ENCODE measurements around the gene RNF157. TPM values are rescaled to one million over a fixed set of nuclear protein-coding genes. Genes with fewer than 3 reads are reported as not detected.

RNF157 gene
- total RNA-seq, 1 experiment from 2014 or later, result 4.0 TPM

DNA sequence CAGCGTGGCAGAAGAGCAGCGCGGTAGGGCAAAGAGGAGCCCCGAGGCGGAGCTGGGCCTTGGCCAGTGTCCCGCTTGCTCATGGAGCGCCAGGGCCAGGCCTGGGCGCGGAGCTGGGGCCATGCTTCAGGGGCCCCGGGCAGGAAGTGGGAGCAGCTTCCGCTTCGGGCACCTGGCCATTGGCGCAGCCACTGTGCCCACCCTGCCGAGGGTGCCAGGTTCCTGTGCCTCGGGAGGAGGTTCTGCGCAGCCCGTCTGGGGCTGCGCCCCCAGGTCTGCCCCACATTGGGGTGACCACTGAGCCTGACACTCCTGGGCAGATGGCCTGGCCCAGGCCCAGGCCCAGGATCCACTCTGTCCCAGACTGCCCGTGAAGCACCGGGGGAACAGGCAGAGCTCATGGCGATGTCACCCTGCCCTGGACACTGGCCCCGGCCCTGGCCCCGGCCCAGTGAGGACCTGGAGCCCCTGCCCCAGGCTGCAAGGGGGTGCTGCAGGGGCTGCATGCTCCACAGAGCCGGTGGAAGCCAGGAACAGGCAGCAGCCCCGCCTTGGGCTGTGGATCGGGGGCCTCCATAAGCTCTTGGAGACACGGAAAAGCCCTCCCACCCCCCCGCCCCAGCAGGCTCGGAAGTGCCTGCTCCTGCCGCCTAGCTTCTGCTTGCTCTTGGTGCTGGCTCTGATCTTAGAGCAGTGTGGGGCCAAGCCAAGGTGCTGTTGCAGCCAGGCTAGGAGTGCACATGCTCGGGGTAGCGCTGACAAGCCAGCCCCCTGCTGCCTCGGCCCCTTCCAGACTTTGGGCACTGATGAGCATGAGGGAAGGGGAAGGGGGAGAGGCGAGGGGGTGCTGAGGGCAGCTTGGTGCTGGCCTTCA lies 63.4 kb downstream of the RNF157 start:
- CTCF ChIA-PET, result no interaction called here

DNA sequence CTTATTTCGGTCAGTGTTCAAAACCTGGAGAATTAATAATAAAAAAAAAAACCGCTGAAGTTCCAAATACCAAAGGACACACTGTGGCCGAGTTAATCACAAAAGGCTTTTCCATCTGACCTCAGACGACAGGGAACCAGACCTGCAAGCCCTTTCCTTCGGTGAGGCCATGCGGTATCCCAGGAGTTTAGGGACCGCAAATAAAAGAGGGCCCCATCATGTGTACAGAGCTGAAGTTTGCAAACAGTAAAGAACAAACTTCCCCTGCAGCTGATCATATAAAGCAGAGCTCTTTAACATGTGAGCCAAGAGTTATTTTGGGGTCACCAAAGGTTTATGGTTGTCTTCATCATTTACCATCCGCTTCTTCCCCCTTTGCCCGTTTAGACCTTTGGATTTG lies 66.3 kb downstream of the RNF157 start:
- DNase-seq (ENCODE audit: low read depth, low spot score) (no peak), ATAC-seq (no peak)
- CTCF ChIA-PET, result interaction anchor here (0.6 to 2.9 kb wide), 3 partner anchors 8 to 224 kb away, joined by 3 to 11 read pairs (median 4); no protein-coding TSS in a partner anchor
- Histone ChIP-seq H3K27ac (ENCODE audit: low read length) (no peak overlapping the region), H3K4me3 (ENCODE audit: low read depth in 2 of 2, low read length in 2 of 2) (no peak overlapping the region), H3K36me3 (ENCODE audit: control insufficient read depth, insufficient read depth, low read length) (no peaks in the 10 kb centered on the region), H3K9me3 (ENCODE audit: control insufficient read depth, insufficient read depth, low read depth, low read length) (no peaks in the 10 kb centered on the region), H3K4me1 (ENCODE audit: control insufficient read depth, insufficient read depth, low read length) (no peaks in the 10 kb centered on the region; the same call in 1 of the 2 replicates), H3K27me3 (ENCODE audit: control insufficient read depth, insufficient read depth, low read length) (no peaks in the 10 kb centered on the region)
- no peak for TF ChIP-seq SIN3A (IDR thresholded peaks at IDR 0.05; ENCODE audit: borderline replicate concordance, insufficient read depth, low read depth, low read length)
- TF ChIP-seq, protein P1, sequence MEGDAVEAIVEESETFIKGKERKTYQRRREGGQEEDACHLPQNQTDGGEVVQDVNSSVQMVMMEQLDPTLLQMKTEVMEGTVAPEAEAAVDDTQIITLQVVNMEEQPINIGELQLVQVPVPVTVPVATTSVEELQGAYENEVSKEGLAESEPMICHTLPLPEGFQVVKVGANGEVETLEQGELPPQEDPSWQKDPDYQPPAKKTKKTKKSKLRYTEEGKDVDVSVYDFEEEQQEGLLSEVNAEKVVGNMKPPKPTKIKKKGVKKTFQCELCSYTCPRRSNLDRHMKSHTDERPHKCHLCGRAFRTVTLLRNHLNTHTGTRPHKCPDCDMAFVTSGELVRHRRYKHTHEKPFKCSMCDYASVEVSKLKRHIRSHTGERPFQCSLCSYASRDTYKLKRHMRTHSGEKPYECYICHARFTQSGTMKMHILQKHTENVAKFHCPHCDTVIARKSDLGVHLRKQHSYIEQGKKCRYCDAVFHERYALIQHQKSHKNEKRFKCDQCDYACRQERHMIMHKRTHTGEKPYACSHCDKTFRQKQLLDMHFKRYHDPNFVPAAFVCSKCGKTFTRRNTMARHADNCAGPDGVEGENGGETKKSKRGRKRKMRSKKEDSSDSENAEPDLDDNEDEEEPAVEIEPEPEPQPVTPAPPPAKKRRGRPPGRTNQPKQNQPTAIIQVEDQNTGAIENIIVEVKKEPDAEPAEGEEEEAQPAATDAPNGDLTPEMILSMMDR (IDR thresholded peaks at IDR 0.05), result no peak
- no peak for TF ChIP-seq TCF7L2 (IDR thresholded peaks at IDR 0.05; ENCODE audit: low read depth, low read length)
- TF ChIP-seq, protein P2, sequence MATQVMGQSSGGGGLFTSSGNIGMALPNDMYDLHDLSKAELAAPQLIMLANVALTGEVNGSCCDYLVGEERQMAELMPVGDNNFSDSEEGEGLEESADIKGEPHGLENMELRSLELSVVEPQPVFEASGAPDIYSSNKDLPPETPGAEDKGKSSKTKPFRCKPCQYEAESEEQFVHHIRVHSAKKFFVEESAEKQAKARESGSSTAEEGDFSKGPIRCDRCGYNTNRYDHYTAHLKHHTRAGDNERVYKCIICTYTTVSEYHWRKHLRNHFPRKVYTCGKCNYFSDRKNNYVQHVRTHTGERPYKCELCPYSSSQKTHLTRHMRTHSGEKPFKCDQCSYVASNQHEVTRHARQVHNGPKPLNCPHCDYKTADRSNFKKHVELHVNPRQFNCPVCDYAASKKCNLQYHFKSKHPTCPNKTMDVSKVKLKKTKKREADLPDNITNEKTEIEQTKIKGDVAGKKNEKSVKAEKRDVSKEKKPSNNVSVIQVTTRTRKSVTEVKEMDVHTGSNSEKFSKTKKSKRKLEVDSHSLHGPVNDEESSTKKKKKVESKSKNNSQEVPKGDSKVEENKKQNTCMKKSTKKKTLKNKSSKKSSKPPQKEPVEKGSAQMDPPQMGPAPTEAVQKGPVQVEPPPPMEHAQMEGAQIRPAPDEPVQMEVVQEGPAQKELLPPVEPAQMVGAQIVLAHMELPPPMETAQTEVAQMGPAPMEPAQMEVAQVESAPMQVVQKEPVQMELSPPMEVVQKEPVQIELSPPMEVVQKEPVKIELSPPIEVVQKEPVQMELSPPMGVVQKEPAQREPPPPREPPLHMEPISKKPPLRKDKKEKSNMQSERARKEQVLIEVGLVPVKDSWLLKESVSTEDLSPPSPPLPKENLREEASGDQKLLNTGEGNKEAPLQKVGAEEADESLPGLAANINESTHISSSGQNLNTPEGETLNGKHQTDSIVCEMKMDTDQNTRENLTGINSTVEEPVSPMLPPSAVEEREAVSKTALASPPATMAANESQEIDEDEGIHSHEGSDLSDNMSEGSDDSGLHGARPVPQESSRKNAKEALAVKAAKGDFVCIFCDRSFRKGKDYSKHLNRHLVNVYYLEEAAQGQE (IDR thresholded peaks at IDR 0.05; ENCODE audit: insufficient read depth in 1 of 2, low read depth in 2 of 2, low read length in 1 of 2), result no peak
- no peak for TF ChIP-seq POLR2AphosphoS5 (IDR thresholded peaks at IDR 0.05; ENCODE audit: low read depth, low read length)
- intact Hi-C loops (cut with micrococcal nuclease; ENCODE audit: unreplicated experiment) (no loop called here), in situ Hi-C loops (cut with HindIII; ENCODE audit: low pct_unique_long_range_greater_than_20kb, low sequenced_read_pairs) (no loop called here)
- BruUV-seq (replicated peaks), result no TSS peak
- POLR2A ChIA-PET, result interaction anchor here (0.6 kb wide), 1 partner anchor 144 kb away, joined by 8 read pairs; no protein-coding TSS in a partner anchor

More for the DNA sequence above, 63.4 kb downstream of the RNF157 start:
- no peak for DNase-seq (ENCODE audit: low read depth, low spot score)
- in situ Hi-C loops (cut with HindIII; ENCODE audit: low pct_unique_long_range_greater_than_20kb, low sequenced_read_pairs) (no loop called here), intact Hi-C loops (cut with micrococcal nuclease; ENCODE audit: unreplicated experiment) (no loop called here)
- Histone ChIP-seq H3K27me3 (ENCODE audit: control insufficient read depth, insufficient read depth, low read length) (no peaks in the 10 kb centered on the region), H3K4me1 (ENCODE audit: control insufficient read depth, insufficient read depth, low read length) (no peaks in the 10 kb centered on the region; the same call in 1 of the 2 replicates), H3K9me3 (ENCODE audit: control insufficient read depth, insufficient read depth, low read depth, low read length) (no peaks in the 10 kb centered on the region), H3K27ac (ENCODE audit: low read length) (no peak overlapping the region), H3K36me3 (ENCODE audit: control insufficient read depth, insufficient read depth, low read length) (no peaks in the 10 kb centered on the region), H3K4me3 (ENCODE audit: low read depth in 2 of 2, low read length in 2 of 2) (no peak overlapping the region)
- no peak for ATAC-seq
- POLR2A ChIA-PET, result no interaction called here
- no TSS peak for BruUV-seq (replicated peaks)
- TF ChIP-seq, protein P2 (IDR thresholded peaks at IDR 0.05; ENCODE audit: insufficient read depth in 1 of 2, low read depth in 2 of 2, low read length in 1 of 2), result no peak
- TF ChIP-seq SIN3A (IDR thresholded peaks at IDR 0.05; ENCODE audit: borderline replicate concordance, insufficient read depth, low read depth, low read length), result no peak
- no peak for TF ChIP-seq TCF7L2 (IDR thresholded peaks at IDR 0.05; ENCODE audit: low read depth, low read length)
- no peak for TF ChIP-seq POLR2AphosphoS5 (IDR thresholded peaks at IDR 0.05; ENCODE audit: low read depth, low read length)
- TF ChIP-seq, protein P1 (IDR thresholded peaks at IDR 0.05), result no peak

Measured in Panc1 (cell line).